GM23338 (cell line): ENCODE data around the gene CACNB2. TPM values are rescaled to one million over a fixed set of nuclear protein-coding genes. Genes with fewer than 3 reads are reported as not detected.
A peak's percentile ranks its signal among the peaks of the same experiment; 100 is the strongest.

Source experiments
- ATAC-seq: fragments of 200-7000 bp; cut with Tn5 transposase; 3 replicates; pipeline ENCODE4 v1.9.1; 2020
- DNase-seq: peaks from one replicate; pipeline ENCODE4 v3.0.0-alpha.2; 2015; ENCODE audit warnings: low spot score
- H2AFZ ChIP-seq: fragments of 200-600 bp; sonication (generic); 2 replicates; pipeline ENCODE4 v1.8.0; 2016; ENCODE audit warnings: antibody characterized with exemption, mild to moderate bottlenecking, moderate library complexity
- H3F3A ChIP-seq: fragments of 200-600 bp; sonication (generic); replicated peaks from 2 replicates; pipeline ENCODE4 v1.8.0; 2017; ENCODE audit warnings: antibody characterized with exemption, mixed run types, low read depth
- H3K27ac ChIP-seq: fragments of 200-600 bp; sonication (generic); 2 replicates; pipeline ENCODE4 v1.6.1; 2016; ENCODE audit warnings: low read depth
- H3K27me3 ChIP-seq: fragments of 200-600 bp; sonication (generic); 2 replicates; pipeline ENCODE4 v1.8.0; 2016; ENCODE audit warnings: mild to moderate bottlenecking, mixed run types, moderate library complexity; ENCODE audit not compliant: insufficient read depth
- H3K36me3 ChIP-seq: fragments of 200-600 bp; sonication (generic); 2 replicates; pipeline ENCODE4 v1.8.0; 2016; ENCODE audit warnings: mild to moderate bottlenecking; ENCODE audit not compliant: insufficient read depth
- H3K4me1 ChIP-seq: fragments of 200-600 bp; sonication (generic); 2 replicates; pipeline ENCODE4 v1.8.0; 2016; ENCODE audit warnings: mild to moderate bottlenecking, moderate library complexity; ENCODE audit not compliant: insufficient read depth
- H3K4me2 ChIP-seq: fragments of 200-600 bp; sonication (generic); 2 replicates; pipeline ENCODE4 v1.7.1; 2017; ENCODE audit warnings: mixed run types
- H3K4me3 ChIP-seq: fragments of 200-600 bp; sonication (generic); 2 replicates; pipeline ENCODE4 v1.6.1; 2016; ENCODE audit warnings: mixed run types
- H3K79me2 ChIP-seq: fragments of 200-600 bp; sonication (generic); replicated peaks from 2 replicates; pipeline ENCODE4 v1.8.0; 2017; ENCODE audit warnings: mild to moderate bottlenecking; ENCODE audit not compliant: insufficient read depth
- H3K9me2 ChIP-seq: fragments of 200-600 bp; sonication (generic); 2 replicates; pipeline ENCODE4 v1.8.0; 2017; ENCODE audit not compliant: insufficient read depth
- H4K20me1 ChIP-seq: fragments of 200-600 bp; sonication (generic); replicated peaks from 2 replicates; pipeline ENCODE4 v1.8.0; 2017; ENCODE audit warnings: mild to moderate bottlenecking; ENCODE audit not compliant: insufficient read depth
- H3K27ac Mint-ChIP-seq: 2 replicates; pipeline ENCODE4 v1.8.0; 2020; ENCODE audit warnings: inconsistent platforms, mild to moderate bottlenecking, moderate library complexity, mixed read lengths
- H3K27me3 Mint-ChIP-seq: 3 replicates; pipeline ENCODE4 v1.8.0; 2022; ENCODE audit warnings: low read depth, mild to moderate bottlenecking, moderate library complexity, mixed read lengths, inconsistent platforms; ENCODE audit not compliant: insufficient read depth, poor library complexity
- H3K36me3 Mint-ChIP-seq: 3 replicates; pipeline ENCODE4 v1.8.0; 2021; ENCODE audit warnings: low read depth, mild to moderate bottlenecking, inconsistent platforms, moderate library complexity, mixed read lengths
- H3K4me1 Mint-ChIP-seq: 3 replicates; pipeline ENCODE4 v1.8.0; 2020; ENCODE audit warnings: mild to moderate bottlenecking, inconsistent platforms, mixed read lengths
- H3K4me3 Mint-ChIP-seq: 3 replicates; pipeline ENCODE4 v1.8.0; 2021; ENCODE audit warnings: moderate library complexity, mild to moderate bottlenecking, inconsistent platforms, mixed read lengths
- H3K9me3 Mint-ChIP-seq: 3 replicates; pipeline ENCODE4 v1.8.0; 2020; ENCODE audit warnings: moderate library complexity, mild to moderate bottlenecking, inconsistent platforms, mixed read lengths
- CTCF ChIP-seq, 2 experiments: fragments of 200-600 bp in 1 of 2; sonication (generic) in 1 of 2; conservative IDR thresholded peaks; 2 replicates each; pipeline versions ENCODE4 v1.5.1 to v1.6.1; 2016 to 2017; ENCODE audit warnings: antibody characterized with exemption in 2 of 2, low read depth in 2 of 2, mild to moderate bottlenecking in 2 of 2, moderate library complexity in 1 of 2
- EZH2phosphoT487 ChIP-seq: fragments of 200-600 bp; sonication (generic); IDR thresholded peaks from one replicate; pipeline ENCODE4 v1.8.1; 2018; ENCODE audit warnings: antibody characterized with exemption; ENCODE audit not compliant: unreplicated experiment
- JUNB ChIP-seq: IDR thresholded peaks from one replicate; pipeline ENCODE4 v1.6.1; 2016; ENCODE audit warnings: antibody characterized with exemption; ENCODE audit not compliant: unreplicated experiment
- STAT1 ChIP-seq: IDR thresholded peaks from one replicate; pipeline ENCODE4 v1.6.1; 2016; ENCODE audit warnings: antibody characterized with exemption; ENCODE audit not compliant: unreplicated experiment
- ZNF114 ChIP-seq: fragments of 250-450 bp; sonication (Bioruptor Pico); IDR thresholded peaks from 2 replicates; pipeline ENCODE4 v1.5.0; 2020; ENCODE audit warnings: mild to moderate bottlenecking, moderate library complexity
- ZNF462 ChIP-seq: fragments of 250-450 bp; sonication (Bioruptor Pico); IDR thresholded peaks from 2 replicates; pipeline ENCODE4 v1.5.0; 2020; ENCODE audit warnings: mild to moderate bottlenecking, moderate library complexity
- polyA plus RNA-seq: library from polyadenylated mRNA; unstranded; fragments of >200 nt; fragmentation: Nextera tagmentation; extraction: Ambion mirVana; gene quantifications from 2 replicates; pipeline ENCODE4 v1.2.1, GENCODE V29; 2016
- total RNA-seq: library from RNA; depleted of rRNA; stranded (reverse); fragments of >200 nt; shearing (Covaris generic); gene quantifications from 2 replicates; pipeline ENCODE4 v1.2.3, GENCODE V29; 2014

Gene CACNB2
- total and polyA plus RNA-seq, 2 experiments from 2014 or later, result 5.0 to 5.9 TPM

GRCh38 chr10:18104223-18104872 is 35.9 kb upstream of the CACNB2 start:
- peaks cover 2% of the 10 kb centered on the region for H3K27me3 Mint-ChIP-seq
- Histone ChIP-seq H3K79me2 (no peaks in the 10 kb centered on the region), H3K9me2 (no peaks in the 10 kb centered on the region), H3K4me1 (no peaks in the 10 kb centered on the region), H3K4me2 (no peak overlapping the region), H3K4me3 (no peak overlapping the region), H3K27me3 (no peaks in the 10 kb centered on the region), H4K20me1 (no peaks in the 10 kb centered on the region), H3K27ac (no peak overlapping the region), H3F3A (no peaks in the 10 kb centered on the region), H2AFZ (no peak overlapping the region; the same call in 1 of the 2 replicates), H3K36me3 (no peaks in the 10 kb centered on the region)
- H3K9me3 Mint-ChIP-seq, result no peaks in the 10 kb centered on the region
- DNase-seq, result peak; percentile 69
- no peak overlapping the region for H3K4me3 Mint-ChIP-seq
- H3K36me3 Mint-ChIP-seq, result no peaks in the 10 kb centered on the region
- H3K27ac Mint-ChIP-seq, result no peak overlapping the region
- no peak for ATAC-seq
- peak; percentile 77 to 92 for TF ChIP-seq CTCF (conservative IDR thresholded peaks at IDR 0.05; ENCODE audit: low read depth in 2 of 2)
- TF ChIP-seq ZNF114 (CRISPR knock-in tag), result no peak
- TF ChIP-seq STAT1, result no peak
- no peak for TF ChIP-seq EZH2phosphoT487
- TF ChIP-seq JUNB, result no peak
- no peak for TF ChIP-seq ZNF462 (CRISPR knock-in tag)
- H3K4me1 Mint-ChIP-seq, result no peaks in the 10 kb centered on the region; the same call in 2 of the 3 replicates
